Fibroblast of peridontal ligament (primary cell): ENCODE measurements around the gene ESCO1.
"Not testable (repeated sequence)": the region's sequence is repeated elsewhere in the genome, so short reads cannot be mapped to it uniquely, and the experiment has no call there.

Source experiments
- DNase-seq: peaks from one replicate; pipeline ENCODE4 v3.0.0-alpha.2; 2010; ENCODE audit errors: extremely low read depth

Gene ESCO1, protein sequence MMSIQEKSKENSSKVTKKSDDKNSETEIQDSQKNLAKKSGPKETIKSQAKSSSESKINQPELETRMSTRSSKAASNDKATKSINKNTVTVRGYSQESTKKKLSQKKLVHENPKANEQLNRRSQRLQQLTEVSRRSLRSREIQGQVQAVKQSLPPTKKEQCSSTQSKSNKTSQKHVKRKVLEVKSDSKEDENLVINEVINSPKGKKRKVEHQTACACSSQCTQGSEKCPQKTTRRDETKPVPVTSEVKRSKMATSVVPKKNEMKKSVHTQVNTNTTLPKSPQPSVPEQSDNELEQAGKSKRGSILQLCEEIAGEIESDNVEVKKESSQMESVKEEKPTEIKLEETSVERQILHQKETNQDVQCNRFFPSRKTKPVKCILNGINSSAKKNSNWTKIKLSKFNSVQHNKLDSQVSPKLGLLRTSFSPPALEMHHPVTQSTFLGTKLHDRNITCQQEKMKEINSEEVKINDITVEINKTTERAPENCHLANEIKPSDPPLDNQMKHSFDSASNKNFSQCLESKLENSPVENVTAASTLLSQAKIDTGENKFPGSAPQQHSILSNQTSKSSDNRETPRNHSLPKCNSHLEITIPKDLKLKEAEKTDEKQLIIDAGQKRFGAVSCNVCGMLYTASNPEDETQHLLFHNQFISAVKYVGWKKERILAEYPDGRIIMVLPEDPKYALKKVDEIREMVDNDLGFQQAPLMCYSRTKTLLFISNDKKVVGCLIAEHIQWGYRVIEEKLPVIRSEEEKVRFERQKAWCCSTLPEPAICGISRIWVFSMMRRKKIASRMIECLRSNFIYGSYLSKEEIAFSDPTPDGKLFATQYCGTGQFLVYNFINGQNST

DNA sequence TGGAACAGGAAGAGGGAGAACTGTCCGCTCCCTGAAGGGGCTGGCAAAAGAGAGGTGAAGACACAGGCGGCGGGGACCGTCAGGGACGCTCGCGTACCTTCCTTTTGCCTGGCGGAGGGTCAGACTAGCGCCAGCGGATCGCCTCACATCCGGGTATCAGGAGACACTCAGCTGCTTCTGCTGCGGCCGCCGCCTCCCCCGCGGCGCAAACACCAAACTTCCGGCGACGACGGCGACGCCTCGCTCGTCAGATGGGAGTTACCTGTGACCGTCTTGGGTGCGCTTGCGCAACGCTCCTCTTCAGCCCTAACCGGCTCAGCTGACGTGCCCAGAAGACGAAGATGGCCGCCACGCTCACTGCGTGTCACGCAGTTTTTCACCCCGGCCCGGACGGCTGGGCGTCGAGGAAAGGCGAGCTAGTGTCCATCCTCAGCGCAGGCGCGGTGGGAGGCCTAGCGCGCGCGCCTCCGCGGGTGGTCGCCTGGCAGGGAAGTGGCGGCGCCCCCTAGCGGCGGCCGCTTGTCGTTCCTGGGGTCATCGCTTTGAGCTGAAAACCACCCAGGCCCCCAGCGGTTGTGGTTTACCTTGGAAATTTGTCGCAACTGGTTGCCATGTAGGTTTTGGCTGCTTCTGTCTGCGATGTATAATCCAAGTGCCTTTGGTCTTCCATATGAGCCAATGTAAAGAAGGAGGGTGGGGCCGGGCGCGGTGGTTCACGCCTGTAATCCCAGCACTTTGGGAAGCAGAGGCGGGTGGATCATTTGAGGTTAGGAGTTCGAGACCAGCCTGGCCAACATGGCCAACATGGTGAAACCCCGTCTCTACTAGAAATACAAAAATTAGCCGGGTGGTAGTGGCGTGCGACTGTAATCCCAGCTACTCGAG lies at the start of gene ESCO1:
ESCO1 (minus strand) TSS at position 179 of the 885 bp plus-strand sequence. CDS start 25,861 bp downstream, outside the sequence.
- DNase-seq, result peak; percentile 95

DNA sequence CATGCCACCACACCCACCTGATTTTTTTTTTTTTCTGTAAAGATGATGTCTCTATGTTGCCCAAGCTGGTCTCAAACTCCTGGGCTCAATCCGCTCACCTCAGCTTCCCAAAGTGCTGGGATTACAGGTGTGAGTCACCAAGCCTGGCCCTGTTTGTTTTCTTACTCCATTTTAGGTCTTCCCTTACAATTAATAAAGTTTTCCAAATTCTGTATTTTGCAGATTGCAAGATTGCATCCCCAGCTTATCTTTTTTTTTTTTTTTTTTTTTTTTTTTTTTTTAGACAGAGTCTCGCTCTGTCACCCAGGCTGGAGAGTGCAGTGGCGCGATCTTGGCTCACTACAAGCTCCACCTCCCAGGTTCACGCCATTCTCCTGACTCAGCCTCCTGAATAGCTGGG lies 39.9 kb upstream of the ESCO1 start:
- not testable (repeated sequence) for DNase-seq

DNA sequence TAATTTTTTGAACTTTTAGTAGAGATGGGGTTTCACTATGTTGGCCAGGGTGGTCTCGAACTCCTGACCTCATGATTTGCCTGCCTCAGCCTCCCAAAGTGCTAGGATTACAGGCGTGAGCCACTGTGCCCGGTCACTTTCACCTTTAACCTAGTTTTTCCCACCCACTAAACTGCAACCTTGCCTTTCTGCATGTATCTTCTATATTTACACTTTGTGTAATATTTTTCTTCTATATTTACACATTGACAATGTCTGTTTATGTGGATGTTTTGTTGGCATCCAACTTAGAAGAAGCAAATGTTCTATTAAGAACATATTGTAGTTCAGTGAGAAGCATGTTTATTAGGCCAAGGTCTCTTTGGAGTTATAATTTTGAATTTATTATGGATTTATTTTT lies 38.3 kb upstream of the ESCO1 start:
- DNase-seq, result no peak

DNA sequence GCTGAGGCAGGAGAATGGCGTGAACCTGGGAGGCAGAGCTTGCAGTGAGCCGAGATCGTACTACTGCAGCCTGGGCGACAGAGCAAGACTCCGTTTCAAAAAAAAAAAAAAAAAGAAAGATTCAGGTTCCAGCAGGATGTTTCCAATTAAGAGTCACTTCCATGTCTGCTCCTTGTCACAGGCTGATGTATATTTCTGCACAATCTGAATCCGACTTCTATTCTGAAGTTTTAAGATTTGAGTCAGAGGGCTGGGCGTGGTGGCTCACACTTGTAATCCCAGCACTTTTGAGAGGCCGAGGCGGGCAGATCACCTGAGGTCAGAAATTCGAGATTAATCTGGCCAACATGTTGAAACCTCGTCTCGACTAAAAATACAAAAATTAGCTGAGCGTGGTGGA lies 36.3 kb upstream of the ESCO1 start:
- no peak for DNase-seq

DNA sequence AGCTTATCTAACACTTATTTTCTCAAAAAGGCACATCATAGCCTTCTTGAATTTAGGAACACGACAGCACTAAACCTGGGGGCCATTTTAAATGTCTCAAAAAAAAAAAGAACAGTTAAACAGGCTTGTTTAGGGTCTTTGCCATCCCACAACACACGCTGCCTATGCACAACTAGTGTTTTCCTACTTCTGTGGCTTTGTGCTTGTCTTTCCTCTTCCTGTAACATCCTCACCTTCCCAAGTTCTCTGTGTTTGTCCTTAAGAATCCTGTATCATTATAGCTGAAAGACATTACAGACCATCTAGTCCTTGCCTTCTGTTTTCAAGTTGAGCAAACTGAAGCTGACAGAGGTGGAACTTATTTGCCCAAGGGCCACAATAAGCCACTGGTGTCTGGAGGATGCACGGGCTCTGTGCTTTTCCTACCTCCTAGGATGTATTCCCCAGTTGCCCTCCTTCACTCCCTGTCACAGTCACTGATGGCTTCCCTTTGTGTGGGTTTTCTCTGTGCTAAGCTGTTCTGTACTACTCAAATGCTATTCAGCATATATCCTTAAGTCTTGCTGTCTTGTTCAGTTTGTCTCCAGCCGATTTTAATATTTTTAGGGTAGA lies 34.2 kb upstream of the ESCO1 start:
- no peak for DNase-seq

DNA sequence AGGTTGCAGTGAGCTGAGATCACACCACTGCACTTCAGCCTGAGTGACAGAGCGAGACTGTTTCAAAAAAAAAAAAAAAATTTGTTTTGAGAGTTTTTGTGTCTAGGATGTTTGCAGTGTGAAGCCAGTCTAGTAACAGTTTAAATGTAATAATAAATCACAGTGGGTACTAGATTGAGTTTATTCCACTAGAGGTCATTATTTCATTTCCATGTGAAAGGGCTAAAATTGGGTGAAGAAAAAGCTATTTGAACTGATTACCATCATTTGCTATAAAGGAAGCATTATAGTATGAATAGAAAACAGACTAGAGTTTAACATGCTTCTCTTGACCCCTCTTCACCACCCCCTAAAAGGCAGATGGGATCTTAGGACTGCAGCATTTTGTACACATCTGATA lies 31.9 kb upstream of the ESCO1 start:
- DNase-seq, result peak; percentile 18

DNA sequence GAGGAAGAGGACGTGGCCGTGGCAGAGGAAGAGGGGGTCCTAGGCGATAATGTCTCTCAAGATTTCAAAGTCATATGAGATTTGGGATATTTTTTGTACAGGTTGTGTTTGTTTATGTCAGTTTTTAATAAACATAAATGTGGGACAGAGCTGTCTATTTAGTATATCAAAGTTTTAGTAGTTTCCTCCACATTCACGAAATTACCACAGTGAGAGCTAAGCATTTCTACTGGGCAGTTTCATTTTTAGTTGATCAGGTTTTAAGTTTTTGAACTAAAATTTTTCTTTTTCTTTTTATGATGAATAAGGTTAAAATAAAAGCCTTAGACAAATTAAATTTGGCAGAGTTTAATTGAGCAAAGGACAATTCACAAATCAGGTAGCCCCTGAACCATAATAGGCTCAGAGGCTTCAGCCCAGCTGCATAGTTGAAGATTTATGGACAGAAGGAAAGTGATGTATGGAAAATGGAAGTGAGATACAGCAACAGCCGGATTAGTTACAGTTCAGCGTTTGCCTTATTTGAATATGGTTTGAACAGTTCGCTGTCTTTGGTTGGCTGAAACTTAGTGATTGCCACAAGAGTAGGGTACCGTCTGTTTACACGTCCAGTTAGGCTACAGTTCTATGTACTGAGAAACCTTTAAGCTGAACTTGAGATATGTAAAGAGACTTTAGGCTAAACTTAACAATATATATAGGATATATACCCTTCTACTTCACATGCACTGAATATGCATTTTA lies 28.8 kb upstream of the ESCO1 start:
- DNase-seq, result no peak

DNA sequence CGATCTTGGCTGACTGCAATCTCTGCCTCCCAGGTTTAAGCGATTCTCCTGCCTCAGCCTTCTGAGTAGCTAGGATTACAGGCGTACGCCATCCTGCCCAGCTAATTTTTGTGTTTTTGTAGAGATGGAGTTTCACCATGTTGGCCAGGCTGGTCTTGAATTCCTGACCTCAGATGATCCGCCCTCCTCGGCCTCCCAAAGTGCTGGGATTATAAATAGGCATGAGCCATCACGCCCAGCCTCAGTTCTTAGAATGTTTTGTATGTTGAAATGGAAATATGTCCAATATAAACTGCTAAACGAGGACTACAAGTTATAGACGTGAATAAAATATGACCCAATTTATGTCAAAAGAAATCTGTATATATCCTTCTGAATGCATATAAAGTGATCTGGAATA lies 21.1 kb upstream of the ESCO1 start:
- DNase-seq, result not testable (repeated sequence)

DNA sequence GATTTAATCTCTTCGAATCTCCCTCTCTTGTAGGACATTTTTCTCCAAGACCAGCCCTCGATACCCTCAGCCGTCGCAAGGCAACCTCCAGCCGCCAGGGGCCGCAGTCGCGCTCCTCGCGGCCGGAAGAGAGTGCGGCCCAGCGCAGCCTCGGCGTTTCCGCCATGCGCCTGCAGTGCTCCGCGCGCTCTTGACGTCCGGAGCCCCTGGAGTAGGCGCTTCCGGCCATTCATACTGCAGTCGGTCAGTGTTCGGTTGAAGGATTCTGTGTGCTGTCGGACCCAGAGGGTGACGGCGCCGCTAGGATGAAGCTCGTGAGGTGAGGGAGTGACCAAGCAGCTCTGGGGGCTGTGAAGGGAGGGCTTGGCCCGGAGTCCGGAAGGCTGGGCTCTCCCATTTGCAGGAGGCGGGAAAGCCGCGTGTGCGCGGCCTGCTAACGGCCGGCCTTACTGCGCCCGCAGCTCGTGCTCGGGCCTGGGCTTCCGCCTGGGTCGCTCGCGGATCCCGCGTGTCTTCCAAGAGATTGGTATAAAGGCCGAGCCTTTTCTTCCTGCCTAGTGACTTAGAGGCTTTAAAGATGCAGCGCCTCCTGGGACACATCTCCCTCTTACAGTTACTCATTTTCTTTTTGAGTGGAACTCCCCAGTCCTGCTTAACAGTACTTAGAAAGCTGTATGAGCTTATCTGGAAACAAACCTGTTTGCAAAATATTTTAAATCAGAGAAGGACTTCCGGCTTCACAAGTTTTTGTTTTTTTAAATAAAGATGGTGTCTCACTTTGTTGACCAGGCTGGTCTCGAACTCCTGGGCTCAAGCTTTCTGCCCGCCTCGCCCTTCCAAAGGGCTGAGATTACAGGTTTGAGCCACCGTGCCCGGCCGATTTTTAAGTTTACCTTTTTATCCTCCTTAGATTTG lies 11.9 kb upstream of the ESCO1 start, which contains the start of gene SNRPD1:
SNRPD1 (plus strand) TSS at position 190 of the 915 bp plus-strand sequence; CDS start at position 306, 116 bp downstream.
- peak; percentile 84 for DNase-seq

DNA sequence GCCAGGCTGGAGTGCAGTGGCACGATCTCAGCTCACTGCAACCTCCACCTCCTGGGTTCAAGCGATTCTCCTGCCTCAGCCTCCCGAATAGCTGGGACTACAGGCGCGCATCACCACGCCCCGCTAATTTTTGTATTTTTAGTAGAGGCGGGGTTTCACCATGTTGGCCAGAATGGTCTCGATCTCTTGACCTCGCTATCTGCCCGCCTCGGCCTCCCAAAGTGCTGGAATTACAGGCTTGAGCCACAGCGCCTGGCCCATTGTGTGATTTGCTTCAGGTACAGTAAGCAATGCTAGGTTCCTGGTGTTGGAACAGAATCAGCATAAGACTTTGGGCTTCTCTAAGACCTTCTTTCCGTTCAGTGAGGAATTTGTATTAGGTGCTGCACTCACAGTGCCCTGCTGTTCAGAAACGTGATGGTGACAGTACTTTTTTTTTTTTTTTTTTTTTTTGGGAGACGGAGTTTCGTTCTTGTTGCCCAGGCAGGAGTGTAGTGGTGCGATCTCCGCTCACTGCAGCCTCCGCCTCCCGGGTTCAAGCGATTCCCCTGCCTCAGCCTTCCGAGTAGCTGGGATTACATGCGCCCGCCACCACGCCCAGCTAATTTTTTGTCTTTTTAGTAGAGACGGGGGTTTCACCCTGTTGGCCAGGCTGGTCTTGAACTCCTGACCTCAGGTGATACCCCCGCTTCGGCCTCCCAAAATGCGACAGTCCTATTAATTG lies 11.1 kb upstream of the ESCO1 start:
- peak; percentile 6 for DNase-seq

DNA sequence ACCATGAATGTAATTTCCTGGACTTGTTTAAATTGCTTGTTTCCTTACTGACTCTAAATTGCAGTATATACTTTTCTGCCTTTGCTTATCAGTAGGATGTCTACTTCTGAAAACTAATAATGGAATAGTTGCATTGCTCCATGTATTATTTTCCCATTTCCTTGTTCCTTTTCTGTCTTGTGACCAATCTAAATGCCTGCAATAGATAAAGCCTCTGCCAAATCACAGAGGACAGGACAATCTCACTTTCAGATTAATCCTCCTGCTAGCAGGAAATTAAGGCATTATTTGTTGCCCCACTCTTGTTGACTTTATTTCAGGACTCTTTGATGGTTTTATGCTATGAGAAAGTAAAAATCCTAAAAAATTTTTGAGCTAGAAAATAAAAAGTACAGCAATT lies 4.7 kb upstream of the ESCO1 start:
- no peak for DNase-seq

DNA sequence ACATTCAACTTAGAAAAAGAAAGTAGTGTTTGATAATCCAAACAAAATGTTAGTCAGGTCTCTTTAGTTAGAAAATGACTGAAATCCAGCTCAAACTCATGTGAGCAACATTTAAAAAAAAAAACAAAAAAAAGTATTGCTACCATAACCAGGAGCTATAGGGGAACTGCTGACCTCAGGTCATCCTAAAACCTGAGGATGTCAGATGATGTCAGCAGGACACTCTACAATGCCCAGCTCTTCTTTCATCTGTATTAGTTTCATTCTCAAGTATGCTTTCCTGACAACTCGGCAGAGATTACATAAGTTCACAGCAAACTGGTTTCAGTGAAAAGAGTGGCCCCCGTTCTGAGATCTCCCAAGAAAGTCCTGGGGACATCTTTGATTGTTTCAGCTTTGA lies 4.2 kb upstream of the ESCO1 start:
- DNase-seq, result peak; percentile 35

DNA sequence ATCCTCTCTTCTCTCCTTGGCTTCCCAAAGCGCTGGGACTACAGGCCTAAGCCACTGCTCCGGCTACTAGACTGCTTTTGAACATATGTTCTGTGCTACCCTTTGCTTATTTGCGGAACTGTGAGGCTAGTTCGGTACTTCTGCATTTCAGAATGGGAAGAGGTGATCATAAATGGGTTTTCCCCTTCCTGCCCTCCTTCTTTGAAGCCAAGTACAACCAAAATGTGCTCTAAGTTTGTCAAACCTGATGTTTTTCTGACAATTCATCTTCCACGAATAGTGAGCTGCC lies 1.7 kb upstream of the ESCO1 start:
- no peak for DNase-seq

DNA sequence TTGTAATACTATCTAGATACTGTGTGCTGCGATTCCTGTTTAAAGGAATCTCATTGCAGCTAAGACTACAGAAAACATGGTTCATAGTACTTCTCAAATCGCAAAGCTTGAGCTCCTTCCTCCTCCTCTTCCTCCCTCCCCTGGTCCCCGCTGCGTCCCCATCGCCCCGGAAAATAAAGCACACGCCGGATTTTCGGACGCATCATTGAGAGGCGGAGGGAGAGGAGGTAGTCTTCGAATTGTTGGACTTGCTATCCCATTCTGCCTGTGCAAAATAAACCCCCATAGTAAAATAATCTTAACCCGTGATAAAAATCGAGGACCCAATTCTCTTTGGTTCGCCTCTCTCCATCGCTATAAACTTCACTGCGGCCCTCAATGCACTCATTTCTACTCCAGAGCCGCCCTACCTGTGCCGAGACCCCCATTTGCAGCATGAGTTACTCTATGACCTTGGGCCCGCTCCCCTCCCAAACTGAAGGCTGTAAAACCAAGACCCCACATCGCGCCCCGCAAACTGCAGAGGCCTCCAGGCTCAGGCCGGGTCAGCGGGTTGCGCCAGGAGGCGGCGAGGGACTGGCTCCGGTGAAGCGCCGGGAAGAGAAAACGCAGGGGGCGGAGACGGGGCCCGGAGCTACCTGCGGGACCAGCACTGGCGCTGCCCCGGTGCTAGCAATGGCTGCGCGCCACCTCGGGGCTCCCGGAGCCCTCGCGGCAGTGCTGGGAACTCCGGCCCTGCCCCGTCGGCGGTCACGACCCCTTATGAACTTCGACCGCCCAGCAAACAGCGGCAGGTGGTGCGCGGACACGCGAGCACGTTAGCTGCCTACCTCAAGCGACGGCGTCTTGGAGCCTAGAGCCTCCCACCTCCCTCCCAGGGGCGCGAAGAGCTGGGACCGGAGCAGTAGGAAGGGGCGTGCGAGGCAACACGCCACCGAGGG lies 649 bp downstream of the ESCO1 start:
- DNase-seq, result peak; percentile 17

DNA sequence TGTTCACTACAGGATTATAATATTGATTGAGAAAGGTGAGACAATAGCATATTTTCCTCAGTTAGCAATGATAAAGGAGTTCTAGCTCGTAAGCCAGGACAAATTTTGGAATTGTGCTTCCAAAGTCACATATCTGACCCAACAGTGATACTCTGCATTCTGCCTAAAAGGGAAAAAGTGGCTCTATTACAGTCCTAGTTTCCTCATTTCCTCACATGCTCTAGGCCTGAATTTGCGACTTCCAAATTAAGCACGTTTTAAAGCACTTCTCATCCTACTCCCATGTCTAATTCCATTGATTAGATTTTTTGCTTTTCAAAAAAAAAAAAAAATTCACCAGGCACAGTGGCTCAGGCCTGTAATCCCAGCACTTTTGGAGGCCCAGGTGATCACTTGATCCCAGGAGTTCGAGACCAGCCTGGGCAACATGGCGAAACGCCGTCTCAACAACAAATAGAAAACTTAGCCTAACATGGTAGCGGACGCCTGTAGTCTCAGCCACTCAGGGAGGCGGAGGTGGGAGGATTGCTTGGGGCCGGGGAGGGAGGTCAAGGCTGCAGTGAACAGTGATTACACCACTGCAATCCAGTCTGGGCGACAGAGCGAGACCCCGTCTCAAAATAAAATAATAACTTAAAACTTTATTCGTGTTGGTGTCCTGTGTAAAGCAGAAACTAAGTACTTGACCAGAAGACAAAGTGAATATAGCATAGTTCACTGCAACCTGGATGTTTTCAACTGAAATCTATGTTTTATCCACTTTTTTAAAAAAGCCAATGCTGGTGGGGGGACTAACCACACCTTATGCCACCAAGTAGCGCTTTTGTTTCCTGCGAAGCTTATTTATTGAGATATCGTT lies 1.5 kb downstream of the ESCO1 start:
- DNase-seq, result peak; percentile 7

DNA sequence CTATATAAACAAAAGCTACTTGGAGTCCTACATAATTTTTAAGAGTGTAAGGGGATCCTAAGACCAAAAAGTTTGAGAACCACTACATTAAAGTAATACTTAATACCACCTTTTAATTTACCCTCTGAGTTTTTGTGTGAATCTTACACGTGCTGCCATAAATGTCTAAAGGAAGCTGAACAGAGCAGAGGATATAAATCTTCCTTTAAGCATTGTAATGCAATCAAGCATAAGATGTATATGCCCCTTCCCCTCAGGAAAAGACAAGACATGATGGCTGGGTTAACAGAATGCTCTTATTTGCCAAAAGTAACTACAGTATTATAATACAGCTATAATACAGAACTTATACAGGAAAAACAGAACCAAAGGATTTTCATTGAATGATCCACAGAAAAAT lies 2.9 kb downstream of the ESCO1 start:
- no peak for DNase-seq
